Transverse colon (tissue), 4 donors: ENCODE results near the gene ZYG11A. TPM values are rescaled to one million over a fixed set of nuclear protein-coding genes. Genes with fewer than 3 reads are reported as not detected.
A peak's percentile ranks its signal among the peaks of the same experiment; 100 is the strongest.

Experiments
- DNase-seq: peaks from one replicate; pipeline ENCODE4 v3.0.0-alpha.2; 2019
- H3K27ac ChIP-seq, 4 donors: fragments of 200-600 bp; sonication (generic); 2 replicates each; pipeline ENCODE4 v1.5.1; 2016 to 2018; ENCODE audit warnings: inconsistent platforms in 4 of 4
- H3K27me3 ChIP-seq: fragments of 200-600 bp; sonication (generic); 2 replicates; pipeline ENCODE4 v1.5.1; 2017; ENCODE audit warnings: inconsistent platforms
- H3K36me3 ChIP-seq, 4 donors: fragments of 200-600 bp; sonication (generic); 2 replicates each; pipeline ENCODE4 v1.5.1; 2017 to 2019; ENCODE audit warnings: inconsistent platforms in 4 of 4
- H3K4me1 ChIP-seq, 4 donors: fragments of 200-600 bp; sonication (generic); 2 replicates each; pipeline ENCODE4 v1.5.1; 2017 to 2020; ENCODE audit warnings: inconsistent platforms in 4 of 4
- H3K4me3 ChIP-seq, 4 donors: fragments of 200-600 bp; sonication (generic); 1 replicate in 1 of 4; 2 replicates in 3 of 4; pipeline versions ENCODE4 v1.5.1 to v1.6.1; 2017 to 2019; ENCODE audit warnings: inconsistent platforms in 4 of 4
- H3K9me3 ChIP-seq, 2 donors: fragments of 200-600 bp; sonication (generic); 2 replicates each; pipeline ENCODE4 v1.5.1; 2017 to 2019; ENCODE audit warnings: inconsistent platforms in 2 of 2
- EP300 ChIP-seq: sonication (generic); formaldehyde crosslinking; IDR thresholded peaks from one replicate; pipeline ENCODE4 v1.6.1; 2017; ENCODE audit warnings: antibody characterized with exemption, low read depth
- POLR2A ChIP-seq: fragments of 450-650 bp; IDR thresholded peaks from one replicate; pipeline ENCODE4 v1.6.1; 2016; ENCODE audit warnings: antibody characterized with exemption, mild to moderate bottlenecking, moderate library complexity
- POLR2AphosphoS5 ChIP-seq, 3 donors: sonication (generic); formaldehyde crosslinking; IDR thresholded peaks; one replicate each; pipeline ENCODE4 v1.6.1; 2016; ENCODE audit warnings: antibody characterized with exemption in 3 of 3
- WGBS, 2 donors: methylation state at CpG; one replicate each; pipeline ENCODE4 v1.1.5; 2018; ENCODE audit warnings: low coverage in 1 of 2; 5-methylcytosine and 5-hydroxymethylcytosine counted together
- in situ Hi-C, 4 donors: fragments of 200-750 bp; cut with MboI; loops; one replicate each; pipeline versions ENCODE4 v1.15.0 to v1.15.1; 2017; ENCODE audit warnings: low sequenced_read_pairs in 3 of 4, low pct_ligation_motif_present in 1 of 4, low pct_unique_long_range_greater_than_20kb in 1 of 4
- intact Hi-C: fragments of 100-400 bp; cut with DNase I; formaldehyde crosslinking; loops from one replicate; pipeline ENCODE4 v1.15.1; 2023; ENCODE audit warnings: low total_unique reads
- total RNA-seq, 4 donors: library from RNA; depleted of rRNA; stranded (reverse); fragments of >200 nt; gene quantifications; one replicate each; pipeline ENCODE4 v1.1.0, GENCODE V29; 2016
- TF ChIP-seq, protein P1 (sequence below), 5 experiments: fragments of 200-600 bp in 3 of 5; fragments of 450-650 bp in 2 of 5; sonication (generic) in 3 of 5; IDR thresholded peaks; 1 replicate in 2 of 5; 2 replicates in 3 of 5; pipeline ENCODE4 v1.5.1; 2016 to 2017; ENCODE audit warnings: antibody characterized with exemption in 5 of 5, inconsistent platforms in 3 of 5, mild to moderate bottlenecking in 2 of 5, moderate library complexity in 1 of 5

Gene ZYG11A
- total RNA-seq, 4 donors from 2014 or later: 0.32 TPM; not detected in 3

DNA sequence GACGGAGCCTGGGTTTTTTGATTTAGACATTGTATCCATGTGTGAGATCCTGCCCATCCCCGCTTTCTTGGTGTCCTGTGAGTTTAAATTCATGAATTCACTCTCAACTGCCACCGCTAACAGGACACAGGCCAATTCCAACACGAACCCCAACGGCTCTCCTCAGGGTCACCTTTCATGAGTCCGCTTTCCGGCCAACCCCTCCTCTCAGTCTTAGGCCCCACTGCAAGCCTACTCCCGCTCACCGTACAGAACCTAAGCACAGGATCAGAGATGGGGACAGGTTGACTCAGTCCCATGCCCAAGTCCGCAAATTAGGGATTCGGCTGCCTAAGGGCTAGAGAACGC lies 84.3 kb downstream of the ZYG11A start:
- intact Hi-C loops: no loop called here
- H3K27ac ChIP-seq: peak overlapping the region; percentile 77 to 86 (median 84)
- H3K36me3 ChIP-seq: no peaks in the 10 kb centered on the region
- 20% methylated on average over 9 of the region's 12 CpGs; no CpG with 5 or more reads in 1 of the 2 donors for WGBS, 2 donors
- DNase-seq: no peak
- in situ Hi-C loops: loop anchor here in 1 of 4 donors (25.0 kb wide), 1 partner anchor 260 kb away; the partner anchor contains the start of gene CPT2
- H3K9me3 ChIP-seq: no peaks in the 10 kb centered on the region
- no peaks in the 10 kb centered on the region for H3K27me3 ChIP-seq
- TF ChIP-seq POLR2A: no peak
- no peak for TF ChIP-seq EP300
- TF ChIP-seq, protein P1, sequence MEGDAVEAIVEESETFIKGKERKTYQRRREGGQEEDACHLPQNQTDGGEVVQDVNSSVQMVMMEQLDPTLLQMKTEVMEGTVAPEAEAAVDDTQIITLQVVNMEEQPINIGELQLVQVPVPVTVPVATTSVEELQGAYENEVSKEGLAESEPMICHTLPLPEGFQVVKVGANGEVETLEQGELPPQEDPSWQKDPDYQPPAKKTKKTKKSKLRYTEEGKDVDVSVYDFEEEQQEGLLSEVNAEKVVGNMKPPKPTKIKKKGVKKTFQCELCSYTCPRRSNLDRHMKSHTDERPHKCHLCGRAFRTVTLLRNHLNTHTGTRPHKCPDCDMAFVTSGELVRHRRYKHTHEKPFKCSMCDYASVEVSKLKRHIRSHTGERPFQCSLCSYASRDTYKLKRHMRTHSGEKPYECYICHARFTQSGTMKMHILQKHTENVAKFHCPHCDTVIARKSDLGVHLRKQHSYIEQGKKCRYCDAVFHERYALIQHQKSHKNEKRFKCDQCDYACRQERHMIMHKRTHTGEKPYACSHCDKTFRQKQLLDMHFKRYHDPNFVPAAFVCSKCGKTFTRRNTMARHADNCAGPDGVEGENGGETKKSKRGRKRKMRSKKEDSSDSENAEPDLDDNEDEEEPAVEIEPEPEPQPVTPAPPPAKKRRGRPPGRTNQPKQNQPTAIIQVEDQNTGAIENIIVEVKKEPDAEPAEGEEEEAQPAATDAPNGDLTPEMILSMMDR (IDR thresholded peaks at IDR 0.05): no peak
- no peak for TF ChIP-seq POLR2AphosphoS5 (IDR thresholded peaks at IDR 0.05)
- H3K4me1 ChIP-seq: peaks cover 5 to 32% (median 16%) of the 10 kb centered on the region in 4 donors
- H3K4me3 ChIP-seq: peak overlapping the region; percentile 67 to 85 (median 75)

DNA sequence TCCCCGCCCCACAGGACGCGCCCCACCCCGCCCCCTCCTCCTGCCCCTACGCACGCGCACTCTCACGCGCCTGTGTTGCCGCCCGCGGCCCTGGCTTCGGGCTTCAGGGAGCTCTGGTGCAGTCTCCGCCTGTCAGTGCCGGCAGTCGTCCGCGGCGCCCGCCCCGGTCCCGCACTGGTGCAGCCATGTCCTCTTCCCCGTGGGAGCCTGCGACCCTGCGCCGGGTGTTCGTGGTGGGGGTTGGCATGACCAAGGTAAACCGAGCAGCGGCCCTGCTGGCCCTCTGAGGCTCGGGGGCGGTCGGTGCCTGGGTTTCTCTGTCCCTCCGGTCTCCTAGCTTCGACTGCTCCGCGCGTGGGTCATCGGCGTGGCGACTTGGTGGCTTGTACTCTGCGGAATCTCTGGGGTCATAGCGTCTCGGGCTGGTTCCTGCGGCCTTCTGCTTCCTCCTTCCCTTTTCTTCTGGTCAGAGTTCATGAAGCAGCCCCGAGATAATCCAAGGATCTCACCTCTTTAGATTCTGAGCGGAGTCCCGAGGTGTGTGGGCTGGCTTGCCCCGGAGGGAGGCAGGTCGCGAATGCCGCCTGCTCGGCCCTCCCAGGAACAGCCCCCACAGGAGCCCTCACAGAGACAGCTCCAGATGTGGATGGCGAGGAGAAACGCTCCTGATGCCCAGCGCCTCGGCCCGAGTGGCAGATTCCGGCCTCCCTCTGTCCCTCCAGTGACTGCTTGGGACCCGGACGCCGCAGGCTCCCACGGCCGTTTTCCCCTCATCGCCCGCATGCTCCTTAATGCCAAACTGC lies 84.9 kb downstream of the ZYG11A start, which contains the start of gene SCP2:
Gene SCP2, plus strand, starts transcription at position 65 of the 803 bp plus-strand sequence. Its CDS starts 121 bp downstream, at position 186.
- TF ChIP-seq POLR2AphosphoS5 (IDR thresholded peaks at IDR 0.05) (peak; percentile 73 to 88 (median 81)), POLR2A (peak; percentile 69), EP300 (no peak)
- TF ChIP-seq, protein P1 (IDR thresholded peaks at IDR 0.05): no peak
- H3K36me3 ChIP-seq: no peaks in the 10 kb centered on the region
- H3K4me3 ChIP-seq: peak within 1 kb of the TSS; percentile 67 to 85 (median 75)
- no peaks in the 10 kb centered on the region for H3K27me3 ChIP-seq
- in situ Hi-C loops: loop anchor here in 1 of 4 donors (25.0 kb wide), 1 partner anchor 260 kb away; the partner anchor contains the start of gene CPT2
- H3K9me3 ChIP-seq: no peaks in the 10 kb centered on the region
- 1% methylated on average over 63 of the region's 65 CpGs; no CpG with 5 or more reads in 1 of the 2 donors for WGBS, 2 donors
- intact Hi-C loops: no loop called here
- H3K4me1 ChIP-seq: peaks cover 5 to 27% (median 13%) of the 10 kb centered on the region in 4 donors
- H3K27ac ChIP-seq: peak within 1 kb of the TSS; percentile 77 to 86 (median 84)
- peak; percentile 89 for DNase-seq

DNA sequence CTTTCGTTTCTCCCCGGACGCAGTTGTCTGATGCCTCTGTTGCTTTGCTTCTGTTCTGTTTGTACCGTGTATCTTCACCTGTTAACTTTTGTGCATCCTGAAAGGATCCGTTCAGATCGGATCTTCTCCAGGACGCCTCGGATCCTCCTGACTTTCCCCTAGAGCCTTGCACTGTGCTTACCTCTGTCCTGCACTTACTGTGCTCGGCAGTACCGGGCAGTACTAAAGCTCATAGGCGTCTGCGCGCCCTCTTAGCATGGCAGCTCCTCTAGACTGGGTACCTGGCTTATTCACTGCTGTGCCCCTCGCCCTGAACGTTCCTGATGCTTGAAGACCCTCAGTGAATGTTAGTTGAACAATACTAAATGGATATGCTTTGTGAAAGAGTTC lies 85.5 kb downstream of the ZYG11A start:
- Histone ChIP-seq H3K9me3 (no peaks in the 10 kb centered on the region), H3K27me3 (no peaks in the 10 kb centered on the region), H3K4me3 (peak overlapping the region; percentile 67 to 85 (median 75)), H3K36me3 (no peaks in the 10 kb centered on the region), H3K4me1 (peaks cover 5 to 26% (median 13%) of the 10 kb centered on the region in 4 donors), H3K27ac (peak overlapping the region; percentile 77 to 86 (median 84))
- no peak for TF ChIP-seq POLR2AphosphoS5 (IDR thresholded peaks at IDR 0.05)
- TF ChIP-seq, protein P1 (IDR thresholded peaks at IDR 0.05): no peak
- no peak for TF ChIP-seq POLR2A
- no peak for TF ChIP-seq EP300
- 16 to 21% methylated on average over 6 to 15 of the region's 15 CpGs for WGBS, 2 donors
- DNase-seq: no peak
- intact Hi-C loops: no loop called here
- in situ Hi-C loops: loop anchor here in 1 of 4 donors (25.0 kb wide), 1 partner anchor 259 kb away; the partner anchor contains the start of gene CPT2

DNA sequence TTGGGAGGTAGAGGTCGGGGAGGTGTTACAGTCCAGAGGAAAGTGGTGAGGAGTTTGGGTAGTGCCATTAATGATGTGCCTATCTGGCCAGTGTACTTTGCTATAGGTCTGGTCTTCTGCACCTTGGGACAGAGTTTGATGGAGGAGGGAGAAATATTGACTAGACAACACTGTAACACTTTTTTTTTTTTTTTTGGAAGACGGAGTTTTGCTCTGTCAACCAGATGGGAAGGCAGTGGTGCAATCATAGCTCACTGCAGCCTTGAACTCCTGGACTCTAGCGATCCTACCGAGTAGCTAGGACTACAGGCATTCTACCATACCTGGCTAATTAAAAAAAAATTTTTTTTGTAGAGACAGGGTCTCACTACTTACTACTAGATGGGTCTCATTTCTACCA lies 86.5 kb downstream of the ZYG11A start:
- Histone ChIP-seq H3K36me3 (no peaks in the 10 kb centered on the region), H3K27ac (no peak overlapping the region), H3K9me3 (no peaks in the 10 kb centered on the region), H3K4me1 (peaks cover 5 to 26% (median 13%) of the 10 kb centered on the region in 4 donors), H3K27me3 (no peaks in the 10 kb centered on the region), H3K4me3 (no peak overlapping the region)
- WGBS, 2 donors: 95 to 100% methylated on average over 1 to 4 of the region's 4 CpGs
- TF ChIP-seq, protein P1 (IDR thresholded peaks at IDR 0.05): no peak
- no peak for TF ChIP-seq POLR2A
- intact Hi-C loops (no loop called here), in situ Hi-C loops (loop anchor here in 1 of 4 donors (25.0 kb wide), 1 partner anchor 258 kb away; the partner anchor contains the start of gene CPT2)
- no peak for DNase-seq
